DOHH2 (cell line): ENCODE results near the gene COX5B.

Source experiments
- EZH2phosphoT487 ChIP-seq: fragments of 200-600 bp; sonication (generic); IDR thresholded peaks from 2 replicates; pipeline ENCODE4 v1.6.1; 2017; ENCODE audit warnings: borderline replicate concordance, mild to moderate bottlenecking, antibody characterized with exemption, low read length, moderate library complexity, mixed read lengths
- TF ChIP-seq, protein P1 (sequence below): fragments of 200-600 bp; sonication (generic); IDR thresholded peaks from one replicate; pipeline ENCODE4 v1.5.1; 2014; ENCODE audit warnings: antibody characterized with exemption, mild to moderate bottlenecking, low read depth, low read length; ENCODE audit not compliant: poor library complexity, severe bottlenecking

DNA sequence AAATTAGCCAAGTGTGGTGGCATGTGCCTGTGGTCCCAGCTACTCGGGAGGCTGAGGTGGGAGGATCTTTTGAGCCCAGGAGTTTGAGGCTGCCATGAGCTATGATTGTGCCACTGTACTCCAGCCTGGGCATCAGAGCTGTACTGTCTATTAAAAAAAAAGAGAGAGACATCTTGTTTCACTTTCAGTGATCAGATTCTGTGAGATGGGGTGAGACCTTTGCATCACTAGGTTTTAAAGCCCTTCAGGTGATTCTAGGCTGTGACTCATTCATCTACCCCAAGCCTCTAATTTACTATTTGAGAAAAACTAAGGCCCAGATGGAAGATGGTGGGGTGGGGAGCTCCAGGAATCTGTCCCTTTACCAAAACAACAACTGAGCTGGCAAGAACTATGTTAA lies 30.8 kb downstream of the COX5B start:
- TF ChIP-seq, protein P1, sequence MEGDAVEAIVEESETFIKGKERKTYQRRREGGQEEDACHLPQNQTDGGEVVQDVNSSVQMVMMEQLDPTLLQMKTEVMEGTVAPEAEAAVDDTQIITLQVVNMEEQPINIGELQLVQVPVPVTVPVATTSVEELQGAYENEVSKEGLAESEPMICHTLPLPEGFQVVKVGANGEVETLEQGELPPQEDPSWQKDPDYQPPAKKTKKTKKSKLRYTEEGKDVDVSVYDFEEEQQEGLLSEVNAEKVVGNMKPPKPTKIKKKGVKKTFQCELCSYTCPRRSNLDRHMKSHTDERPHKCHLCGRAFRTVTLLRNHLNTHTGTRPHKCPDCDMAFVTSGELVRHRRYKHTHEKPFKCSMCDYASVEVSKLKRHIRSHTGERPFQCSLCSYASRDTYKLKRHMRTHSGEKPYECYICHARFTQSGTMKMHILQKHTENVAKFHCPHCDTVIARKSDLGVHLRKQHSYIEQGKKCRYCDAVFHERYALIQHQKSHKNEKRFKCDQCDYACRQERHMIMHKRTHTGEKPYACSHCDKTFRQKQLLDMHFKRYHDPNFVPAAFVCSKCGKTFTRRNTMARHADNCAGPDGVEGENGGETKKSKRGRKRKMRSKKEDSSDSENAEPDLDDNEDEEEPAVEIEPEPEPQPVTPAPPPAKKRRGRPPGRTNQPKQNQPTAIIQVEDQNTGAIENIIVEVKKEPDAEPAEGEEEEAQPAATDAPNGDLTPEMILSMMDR, result no peak
- no peak for TF ChIP-seq EZH2phosphoT487
